HK-2 (cell line): ENCODE results near the gene EFHD1.
A peak's percentile ranks its signal among the peaks of the same experiment; 100 is the strongest.
"Not testable (repeated sequence)": the region's sequence is repeated elsewhere in the genome, so short reads cannot be mapped to it uniquely, and the experiment has no call there.

ENCODE experiments used
- DNase-seq: peaks from one replicate; pipeline ENCODE4 v3.0.0-alpha.2; 2018; ENCODE audit not compliant: unreplicated experiment

The EFHD1 gene

GRCh38 chr2:232693344-232693743 lies 59.9 kb downstream of the EFHD1 start:
- no peak for DNase-seq

- DNase-seq, result no peak
These were observed 63.2 kb downstream of the EFHD1 start for GRCh38 chr2:232696609-232697058.

- peak; percentile 99 for DNase-seq
These were observed 63.8 kb downstream of the EFHD1 start, which contains the start of gene GIGYF2 for GRCh38 chr2:232697059-232697806. GIGYF2 (plus strand) TSS chr2:232697331; CDS start chr2:232735198, 37,867 bp downstream.

- DNase-seq, result no peak
These were observed 64.4 kb downstream of the EFHD1 start for GRCh38 chr2:232697807-232698110.

GRCh38 chr2:232698556-232699091 lies 65.2 kb downstream of the EFHD1 start:
- no peak for DNase-seq

- no peak for DNase-seq
These were observed 65.7 kb downstream of the EFHD1 start for GRCh38 chr2:232699110-232699509.

- DNase-seq, result no peak
These were observed 66.8 kb downstream of the EFHD1 start for GRCh38 chr2:232700154-232700553.

- no peak for DNase-seq
These were observed 73.7 kb downstream of the EFHD1 start for GRCh38 chr2:232707076-232707475.

GRCh38 chr2:232713505-232713904 lies 80.1 kb downstream of the EFHD1 start:
- no peak for DNase-seq

- DNase-seq, result no peak
These were observed 81.6 kb downstream of the EFHD1 start for GRCh38 chr2:232714969-232715368.

- not testable (repeated sequence) for DNase-seq
These were observed 86.7 kb downstream of the EFHD1 start for GRCh38 chr2:232720056-232720455.

GRCh38 chr2:232721261-232721660 lies 87.9 kb downstream of the EFHD1 start:
- DNase-seq, result no peak

- no peak for DNase-seq
These were observed 88.5 kb downstream of the EFHD1 start for GRCh38 chr2:232721882-232722281.

- no peak for DNase-seq
These were observed 89.6 kb downstream of the EFHD1 start for GRCh38 chr2:232723027-232723426.

GRCh38 chr2:232728785-232729184 lies 95.4 kb downstream of the EFHD1 start:
- DNase-seq, result no peak

GRCh38 chr2:232731470-232731869 lies 98.1 kb downstream of the EFHD1 start:
- DNase-seq, result no peak
